ENCODE results near the gene ALKBH3. TPM values are rescaled to one million over a fixed set of nuclear protein-coding genes. Genes with fewer than 3 reads are reported as not detected.

ALKBH3 gene
- polyA plus RNA-seq (2013, experiment 1 of 2), result 22.0 TPM
- polyA plus RNA-seq (2013, experiment 2 of 2), result 20.7 TPM

- no peak within 1 kb of the TSS for H2BK12ac ChIP-seq (ENCODE audit: low read length in 2 of 2)
- no peak within 1 kb of the TSS for H4K91ac ChIP-seq (ENCODE audit: low read length)
- 63% methylated on average over 36 of the region's 36 CpGs for WGBS
- H4K8ac ChIP-seq (ENCODE audit: low read length), result peak within 1 kb of the TSS; percentile 98
- no peak within 1 kb of the TSS for H3K14ac ChIP-seq (ENCODE audit: low read length in 2 of 2)
- H3K4ac ChIP-seq (ENCODE audit: low read depth in 1 of 2, low read length in 2 of 2), result peak within 1 kb of the TSS in 1 of 2 experiments; percentile 73
- peaks cover 1% of the 10 kb centered on the region for H3K79me1 ChIP-seq (replicated peaks; ENCODE audit: low read length, poor library complexity, severe bottlenecking)
- H3K9ac ChIP-seq (ENCODE audit: low read length), result peak within 1 kb of the TSS; percentile 91
- H3K4me3 ChIP-seq (ENCODE audit: insufficient read depth in 1 of 2, low read depth in 1 of 2, low read length in 2 of 2), result peak within 1 kb of the TSS; percentile 61 to 87
- H2BK15ac ChIP-seq (ENCODE audit: low read depth, poor library complexity, severe bottlenecking), result no peak within 1 kb of the TSS
- H3K27me3 ChIP-seq (ENCODE audit: control insufficient read depth in 1 of 2, insufficient read depth in 1 of 2, low read length in 2 of 2), result peaks cover 14 to 24% of the 10 kb centered on the region in 2 experiments
- peak; percentile 87 for DNase-seq
- H3K36me3 ChIP-seq (ENCODE audit: control insufficient read depth in 1 of 2, insufficient read depth in 2 of 2, low read depth in 1 of 2, low read length in 2 of 2), result peaks cover 0 to 32% of the 10 kb centered on the region in 2 experiments
- no peak within 1 kb of the TSS for H2BK120ac ChIP-seq (ENCODE audit: low read depth, low read length)
- no peak within 1 kb of the TSS for H3K27ac ChIP-seq (ENCODE audit: low read length, poor library complexity, severe bottlenecking)
- peak within 1 kb of the TSS; percentile 76 for H2AFZ ChIP-seq (ENCODE audit: low read depth, low read length)
- H2AK5ac ChIP-seq (ENCODE audit: low read length, severe bottlenecking), result no peak within 1 kb of the TSS
- no peak within 1 kb of the TSS for H3K23ac ChIP-seq (ENCODE audit: low read length in 2 of 2)
- H3K4me2 ChIP-seq (ENCODE audit: low read length, poor library complexity, severe bottlenecking), result peak within 1 kb of the TSS; percentile 69
- no peaks in the 10 kb centered on the region for H3K9me3 ChIP-seq (ENCODE audit: control insufficient read depth, low read length)
- no peak within 1 kb of the TSS for H3K18ac ChIP-seq (ENCODE audit: low read depth in 1 of 2, low read length in 2 of 2)
- H2BK5ac ChIP-seq (ENCODE audit: low read depth, low read length, poor library complexity, severe bottlenecking), result no peak within 1 kb of the TSS
- peaks cover 2% of the 10 kb centered on the region for H3K4me1 ChIP-seq (ENCODE audit: control insufficient read depth, insufficient read depth, low read depth, low read length)
Observed at GRCh38 chr11:43880640-43881159, at the start of gene ALKBH3. TSS of gene ALKBH3 (plus strand) at chr11:43880831. CDS start at chr11:43882653, 1,822 bp downstream.

GRCh38 chr11:43830928-43831440 lies 49.6 kb upstream of the ALKBH3 start:
- H2BK120ac ChIP-seq (ENCODE audit: low read depth, low read length), result no peak overlapping the region
- H3K27me3 ChIP-seq (ENCODE audit: control insufficient read depth in 1 of 2, insufficient read depth in 1 of 2, low read length in 2 of 2), result no peaks in the 10 kb centered on the region
- H3K4me3 ChIP-seq (ENCODE audit: insufficient read depth in 1 of 2, low read depth in 1 of 2, low read length in 2 of 2), result peak overlapping the region in 1 of 2 experiments; percentile 65
- no peak overlapping the region for H3K14ac ChIP-seq (ENCODE audit: low read length in 2 of 2)
- peak; percentile 100 for DNase-seq
- no peak overlapping the region for H2AK5ac ChIP-seq (ENCODE audit: low read length, severe bottlenecking)
- no peak overlapping the region for H2BK15ac ChIP-seq (ENCODE audit: low read depth, poor library complexity, severe bottlenecking)
- H2BK5ac ChIP-seq (ENCODE audit: low read depth, low read length, poor library complexity, severe bottlenecking), result no peak overlapping the region
- no peak overlapping the region for H3K4me2 ChIP-seq (ENCODE audit: low read length, poor library complexity, severe bottlenecking)
- no peak overlapping the region for H4K8ac ChIP-seq (ENCODE audit: low read length)
- H2BK12ac ChIP-seq (ENCODE audit: low read length in 2 of 2), result no peak overlapping the region
- no peaks in the 10 kb centered on the region for H3K4me1 ChIP-seq (ENCODE audit: control insufficient read depth, insufficient read depth, low read depth, low read length)
- peak overlapping the region; percentile 46 for H3K9ac ChIP-seq (ENCODE audit: low read length)
- no peak overlapping the region for H3K18ac ChIP-seq (ENCODE audit: low read depth in 1 of 2, low read length in 2 of 2)
- peaks cover 10% of the 10 kb centered on the region for H3K79me1 ChIP-seq (replicated peaks; ENCODE audit: low read length, poor library complexity, severe bottlenecking)
- no peak overlapping the region for H3K23ac ChIP-seq (ENCODE audit: low read length in 2 of 2)
- no peak overlapping the region for H4K91ac ChIP-seq (ENCODE audit: low read length)
- H3K4ac ChIP-seq (ENCODE audit: low read depth in 1 of 2, low read length in 2 of 2), result no peak overlapping the region
- H3K9me3 ChIP-seq (ENCODE audit: control insufficient read depth, low read length), result no peaks in the 10 kb centered on the region
- peaks cover 0 to 13% of the 10 kb centered on the region in 2 experiments for H3K36me3 ChIP-seq (ENCODE audit: control insufficient read depth in 1 of 2, insufficient read depth in 2 of 2, low read depth in 1 of 2, low read length in 2 of 2)
- no peak overlapping the region for H2AFZ ChIP-seq (ENCODE audit: low read depth, low read length)
- H3K27ac ChIP-seq (ENCODE audit: low read length, poor library complexity, severe bottlenecking), result peak overlapping the region; percentile 50
- WGBS, result no CpG with 5 or more reads among the region's 5 CpGs

GRCh38 chr11:43832536-43832935 lies 48.1 kb upstream of the ALKBH3 start:
- no peak overlapping the region for H2BK15ac ChIP-seq (ENCODE audit: low read depth, poor library complexity, severe bottlenecking)
- no peaks in the 10 kb centered on the region for H3K9me3 ChIP-seq (ENCODE audit: control insufficient read depth, low read length)
- H3K27me3 ChIP-seq (ENCODE audit: control insufficient read depth in 1 of 2, insufficient read depth in 1 of 2, low read length in 2 of 2), result no peaks in the 10 kb centered on the region
- no peak overlapping the region for H2BK12ac ChIP-seq (ENCODE audit: low read length in 2 of 2)
- no peak overlapping the region for H3K4ac ChIP-seq (ENCODE audit: low read depth in 1 of 2, low read length in 2 of 2)
- H2BK5ac ChIP-seq (ENCODE audit: low read depth, low read length, poor library complexity, severe bottlenecking), result no peak overlapping the region
- no peak overlapping the region for H4K91ac ChIP-seq (ENCODE audit: low read length)
- H4K8ac ChIP-seq (ENCODE audit: low read length), result no peak overlapping the region
- DNase-seq, result no peak
- no peak overlapping the region for H3K4me2 ChIP-seq (ENCODE audit: low read length, poor library complexity, severe bottlenecking)
- H3K23ac ChIP-seq (ENCODE audit: low read length in 2 of 2), result no peak overlapping the region
- H3K79me1 ChIP-seq (replicated peaks; ENCODE audit: low read length, poor library complexity, severe bottlenecking), result peaks cover 10% of the 10 kb centered on the region
- H2AFZ ChIP-seq (ENCODE audit: low read depth, low read length), result no peak overlapping the region
- WGBS, result 99% methylated on average over 4 of the region's 4 CpGs
- H3K18ac ChIP-seq (ENCODE audit: low read depth in 1 of 2, low read length in 2 of 2), result no peak overlapping the region
- H3K27ac ChIP-seq (ENCODE audit: low read length, poor library complexity, severe bottlenecking), result no peak overlapping the region
- H3K4me3 ChIP-seq (ENCODE audit: insufficient read depth in 1 of 2, low read depth in 1 of 2, low read length in 2 of 2), result no peak overlapping the region
- H2BK120ac ChIP-seq (ENCODE audit: low read depth, low read length), result no peak overlapping the region
- H3K36me3 ChIP-seq (ENCODE audit: control insufficient read depth in 1 of 2, insufficient read depth in 2 of 2, low read depth in 1 of 2, low read length in 2 of 2), result peaks cover 0 to 13% of the 10 kb centered on the region in 2 experiments
- H3K9ac ChIP-seq (ENCODE audit: low read length), result no peak overlapping the region
- no peak overlapping the region for H2AK5ac ChIP-seq (ENCODE audit: low read length, severe bottlenecking)
- no peak overlapping the region for H3K14ac ChIP-seq (ENCODE audit: low read length in 2 of 2)
- H3K4me1 ChIP-seq (ENCODE audit: control insufficient read depth, insufficient read depth, low read depth, low read length), result no peaks in the 10 kb centered on the region

- Histone ChIP-seq H3K18ac (ENCODE audit: low read depth in 1 of 2, low read length in 2 of 2) (no peak overlapping the region), H3K27ac (ENCODE audit: low read length, poor library complexity, severe bottlenecking) (no peak overlapping the region), H3K4me2 (ENCODE audit: low read length, poor library complexity, severe bottlenecking) (no peak overlapping the region), H2BK5ac (ENCODE audit: low read depth, low read length, poor library complexity, severe bottlenecking) (no peak overlapping the region), H3K23ac (ENCODE audit: low read length in 2 of 2) (no peak overlapping the region), H4K8ac (ENCODE audit: low read length) (no peak overlapping the region), H2AK5ac (ENCODE audit: low read length, severe bottlenecking) (no peak overlapping the region), H3K9ac (ENCODE audit: low read length) (no peak overlapping the region), H3K9me3 (ENCODE audit: control insufficient read depth, low read length) (no peaks in the 10 kb centered on the region), H2BK120ac (ENCODE audit: low read depth, low read length) (no peak overlapping the region), H2BK15ac (ENCODE audit: low read depth, poor library complexity, severe bottlenecking) (no peak overlapping the region), H3K14ac (ENCODE audit: low read length in 2 of 2) (no peak overlapping the region), H3K4me3 (ENCODE audit: insufficient read depth in 1 of 2, low read depth in 1 of 2, low read length in 2 of 2) (no peak overlapping the region), H3K36me3 (ENCODE audit: control insufficient read depth in 1 of 2, insufficient read depth in 2 of 2, low read depth in 1 of 2, low read length in 2 of 2) (peaks cover 0 to 18% of the 10 kb centered on the region in 2 experiments), H2BK12ac (ENCODE audit: low read length in 2 of 2) (no peak overlapping the region), H3K79me1 (replicated peaks; ENCODE audit: low read length, poor library complexity, severe bottlenecking) (peaks cover 10% of the 10 kb centered on the region), H2AFZ (ENCODE audit: low read depth, low read length) (no peak overlapping the region), H4K91ac (ENCODE audit: low read length) (no peak overlapping the region), H3K4ac (ENCODE audit: low read depth in 1 of 2, low read length in 2 of 2) (no peak overlapping the region), H3K4me1 (ENCODE audit: control insufficient read depth, insufficient read depth, low read depth, low read length) (no peaks in the 10 kb centered on the region), H3K27me3 (ENCODE audit: control insufficient read depth in 1 of 2, insufficient read depth in 1 of 2, low read length in 2 of 2) (no peaks in the 10 kb centered on the region)
- peak; percentile 92 for DNase-seq
- no CpG with 5 or more reads among the region's 1 CpG for WGBS
Observed at GRCh38 chr11:43833657-43834073, 47.0 kb upstream of the ALKBH3 start.

All from mesenchymal stem cell (in vitro differentiated cells and primary cell).